Hepatocyte (in vitro differentiated cells): ENCODE data around the gene TNFRSF1A. TPM values are rescaled to one million over a fixed set of nuclear protein-coding genes. Genes with fewer than 3 reads are reported as not detected.
"Not testable (repeated sequence)": the region's sequence is repeated elsewhere in the genome, so short reads cannot be mapped to it uniquely, and the experiment has no call there.

Experiments used
- DNase-seq: peaks from one replicate; pipeline ENCODE4 v3.0.0-alpha.2; 2016; ENCODE audit warnings: low spot score
- H2AFZ ChIP-seq: fragments of 200-600 bp; sonication (generic); 2 replicates; pipeline ENCODE4 v1.6.0; 2016; ENCODE audit warnings: antibody characterized with exemption, mild to moderate bottlenecking
- H3K27ac ChIP-seq: fragments of 200-600 bp; sonication (generic); 2 replicates; pipeline ENCODE4 v1.5.1; 2016; ENCODE audit warnings: mild to moderate bottlenecking
- H3K27me3 ChIP-seq: fragments of 200-600 bp; sonication (generic); 2 replicates; pipeline ENCODE4 v1.6.1; 2016
- H3K36me3 ChIP-seq: fragments of 200-600 bp; sonication (generic); replicated peaks from 2 replicates; pipeline ENCODE4 v1.5.1; 2016; ENCODE audit warnings: low read depth; ENCODE audit not compliant: insufficient read depth
- H3K4me1 ChIP-seq: fragments of 200-600 bp; sonication (generic); 2 replicates; pipeline ENCODE4 v1.5.1; 2016; ENCODE audit warnings: mild to moderate bottlenecking, moderate library complexity; ENCODE audit not compliant: insufficient read depth
- H3K4me2 ChIP-seq: fragments of 200-600 bp; sonication (generic); 2 replicates; pipeline ENCODE4 v1.6.0; 2016
- H3K4me3 ChIP-seq: fragments of 200-600 bp; sonication (generic); 2 replicates; pipeline ENCODE4 v1.5.1; 2016; ENCODE audit warnings: mild to moderate bottlenecking
- H3K79me2 ChIP-seq: fragments of 200-600 bp; sonication (generic); 2 replicates; pipeline ENCODE4 v1.6.0; 2017; ENCODE audit warnings: mild to moderate bottlenecking
- H3K9me2 ChIP-seq: fragments of 200-600 bp; sonication (generic); replicated peaks from 2 replicates; pipeline ENCODE4 v1.6.0; 2017; ENCODE audit warnings: mild to moderate bottlenecking; ENCODE audit not compliant: insufficient read depth
- H3K9me3 ChIP-seq: fragments of 200-600 bp; sonication (generic); 2 replicates; pipeline ENCODE4 v1.5.1; 2016; ENCODE audit warnings: low read depth, mild to moderate bottlenecking
- H4K20me1 ChIP-seq: fragments of 200-600 bp; sonication (generic); 2 replicates; pipeline ENCODE4 v1.6.0; 2016; ENCODE audit warnings: mild to moderate bottlenecking; ENCODE audit not compliant: insufficient read depth, poor library complexity, severe bottlenecking
- EZH2 ChIP-seq: fragments of 200-600 bp; sonication (generic); IDR thresholded peaks from 2 replicates; pipeline ENCODE4 v1.6.1; 2016; ENCODE audit warnings: antibody characterized with exemption, mild to moderate bottlenecking, borderline replicate concordance
- EZH2phosphoT487 ChIP-seq: fragments of 200-600 bp; sonication (generic); IDR thresholded peaks from one replicate; pipeline ENCODE4 v1.6.1; 2018; ENCODE audit warnings: antibody characterized with exemption, mild to moderate bottlenecking, low read depth, moderate library complexity; ENCODE audit not compliant: unreplicated experiment, severe bottlenecking
- WGBS: methylation state at CpG from one replicate; pipeline ENCODE4 v1.1.6; 2016; ENCODE audit warnings: low lambda C conversion rate; ENCODE audit errors: missing lambda C conversion rate; 5-methylcytosine and 5-hydroxymethylcytosine counted together
- polyA plus RNA-seq: library from polyadenylated mRNA; unstranded; fragments of >200 nt; fragmentation: Nextera tagmentation; extraction: Ambion mirVana; gene quantifications from 2 replicates; pipeline ENCODE4 v1.2.1, GENCODE V29; 2016
- total RNA-seq: library from RNA; depleted of rRNA; stranded (reverse); fragments of >200 nt; gene quantifications from 2 replicates; pipeline ENCODE4 v1.2.3, GENCODE V29; 2014
- TF ChIP-seq, protein P1 (sequence below): fragments of 200-600 bp; sonication (generic); IDR thresholded peaks from 2 replicates; pipeline ENCODE4 v1.5.1; 2016; ENCODE audit warnings: antibody characterized with exemption, mild to moderate bottlenecking; ENCODE audit not compliant: poor library complexity

Gene TNFRSF1A
- total and polyA plus RNA-seq, 2 experiments from 2014 or later: 147 to 168 TPM

DNA sequence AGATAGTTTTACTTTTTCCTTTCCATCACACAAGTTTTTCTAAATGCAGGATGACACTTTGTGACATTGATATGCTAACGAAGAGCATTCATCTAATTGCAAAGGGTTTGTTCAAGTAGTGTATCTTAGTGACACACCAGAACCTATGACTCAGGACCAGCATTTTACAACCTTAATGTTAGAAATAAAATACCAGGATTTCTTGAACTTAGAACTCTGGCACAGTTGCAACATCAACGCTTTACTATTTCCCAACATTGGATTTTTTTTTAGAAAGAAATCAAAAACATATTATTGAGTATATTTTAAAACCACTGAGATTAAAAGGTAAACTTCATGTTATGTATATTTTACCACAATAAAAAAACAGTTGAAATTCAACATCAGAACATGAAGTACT is 49.3 kb downstream of the TNFRSF1A start:
- no peaks in the 10 kb centered on the region for H3K9me2 ChIP-seq
- no peak overlapping the region for H3K4me3 ChIP-seq
- H3K27ac ChIP-seq: peak overlapping the region; percentile 98
- H3K4me2 ChIP-seq: no peak overlapping the region
- 59% methylated on average over 2 of the region's 2 CpGs for WGBS
- H3K79me2 ChIP-seq: no peaks in the 10 kb centered on the region
- DNase-seq: no peak
- TF ChIP-seq EZH2phosphoT487 (no peak), EZH2 (no peak)
- TF ChIP-seq, protein P1, sequence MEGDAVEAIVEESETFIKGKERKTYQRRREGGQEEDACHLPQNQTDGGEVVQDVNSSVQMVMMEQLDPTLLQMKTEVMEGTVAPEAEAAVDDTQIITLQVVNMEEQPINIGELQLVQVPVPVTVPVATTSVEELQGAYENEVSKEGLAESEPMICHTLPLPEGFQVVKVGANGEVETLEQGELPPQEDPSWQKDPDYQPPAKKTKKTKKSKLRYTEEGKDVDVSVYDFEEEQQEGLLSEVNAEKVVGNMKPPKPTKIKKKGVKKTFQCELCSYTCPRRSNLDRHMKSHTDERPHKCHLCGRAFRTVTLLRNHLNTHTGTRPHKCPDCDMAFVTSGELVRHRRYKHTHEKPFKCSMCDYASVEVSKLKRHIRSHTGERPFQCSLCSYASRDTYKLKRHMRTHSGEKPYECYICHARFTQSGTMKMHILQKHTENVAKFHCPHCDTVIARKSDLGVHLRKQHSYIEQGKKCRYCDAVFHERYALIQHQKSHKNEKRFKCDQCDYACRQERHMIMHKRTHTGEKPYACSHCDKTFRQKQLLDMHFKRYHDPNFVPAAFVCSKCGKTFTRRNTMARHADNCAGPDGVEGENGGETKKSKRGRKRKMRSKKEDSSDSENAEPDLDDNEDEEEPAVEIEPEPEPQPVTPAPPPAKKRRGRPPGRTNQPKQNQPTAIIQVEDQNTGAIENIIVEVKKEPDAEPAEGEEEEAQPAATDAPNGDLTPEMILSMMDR: no peak
- peaks cover 38% of the 10 kb centered on the region for H3K4me1 ChIP-seq
- no peak overlapping the region for H2AFZ ChIP-seq
- H3K36me3 ChIP-seq: no peaks in the 10 kb centered on the region
- no peaks in the 10 kb centered on the region for H3K27me3 ChIP-seq
- H3K9me3 ChIP-seq: no peaks in the 10 kb centered on the region
- H4K20me1 ChIP-seq: no peaks in the 10 kb centered on the region

DNA sequence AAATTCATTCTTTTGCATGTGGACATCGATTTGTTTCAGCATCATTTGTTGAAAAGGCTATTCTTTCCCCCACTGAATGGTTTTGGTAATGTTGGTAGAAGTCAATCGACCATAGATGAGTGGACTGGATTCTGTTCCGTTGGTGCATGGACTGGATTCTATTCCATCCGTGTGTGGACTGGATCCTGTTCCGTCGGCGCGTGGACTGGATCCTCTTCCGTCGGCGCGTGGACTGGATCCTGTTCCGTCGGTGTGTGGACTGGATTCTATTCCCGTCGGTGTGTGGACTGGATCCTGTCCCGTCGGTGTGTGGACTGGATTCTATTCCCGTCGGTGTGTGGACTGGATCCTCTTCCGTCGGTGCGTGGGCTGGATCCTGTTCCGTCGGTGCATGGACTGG is 52.0 kb downstream of the TNFRSF1A start:
- H3K36me3 ChIP-seq, DNase-seq, H3K9me3 ChIP-seq, H3K27ac ChIP-seq, H3K9me2 ChIP-seq, H3K79me2 ChIP-seq, H3K4me2 ChIP-seq, H3K27me3 ChIP-seq, H2AFZ ChIP-seq, H3K4me3 ChIP-seq, H4K20me1 ChIP-seq: not testable (repeated sequence)
- peaks cover 22% of the 10 kb centered on the region for H3K4me1 ChIP-seq
- over 99% methylated on average over 14 of the region's 25 CpGs for WGBS

DNA sequence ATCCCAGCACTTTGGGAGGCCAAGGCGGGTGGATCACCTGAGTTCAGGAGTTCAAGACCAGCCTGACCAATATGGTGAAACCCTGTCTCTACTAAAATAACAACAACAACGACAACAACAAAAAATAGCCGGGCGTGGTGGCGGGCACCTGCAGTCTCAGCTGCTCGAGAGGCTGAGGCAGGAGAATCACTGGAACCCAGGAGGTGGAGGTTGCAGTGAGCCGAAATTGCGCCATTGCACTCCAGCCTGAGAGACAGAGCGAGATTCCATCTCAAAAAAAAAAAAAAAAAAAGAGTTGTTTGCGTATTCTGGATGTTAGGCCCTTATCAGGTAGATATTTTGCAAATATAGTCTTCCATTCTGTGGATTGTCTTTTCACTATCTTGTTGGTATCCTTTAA is 52.8 kb downstream of the TNFRSF1A start:
- not testable (repeated sequence) for H3K9me3 ChIP-seq, H3K27me3 ChIP-seq, H4K20me1 ChIP-seq, DNase-seq, H3K4me2 ChIP-seq, H3K4me3 ChIP-seq, H3K9me2 ChIP-seq, H2AFZ ChIP-seq, H3K36me3 ChIP-seq, H3K27ac ChIP-seq, H3K79me2 ChIP-seq
- H3K4me1 ChIP-seq: peaks cover 13% of the 10 kb centered on the region
- 96% methylated on average over 10 of the region's 10 CpGs for WGBS

DNA sequence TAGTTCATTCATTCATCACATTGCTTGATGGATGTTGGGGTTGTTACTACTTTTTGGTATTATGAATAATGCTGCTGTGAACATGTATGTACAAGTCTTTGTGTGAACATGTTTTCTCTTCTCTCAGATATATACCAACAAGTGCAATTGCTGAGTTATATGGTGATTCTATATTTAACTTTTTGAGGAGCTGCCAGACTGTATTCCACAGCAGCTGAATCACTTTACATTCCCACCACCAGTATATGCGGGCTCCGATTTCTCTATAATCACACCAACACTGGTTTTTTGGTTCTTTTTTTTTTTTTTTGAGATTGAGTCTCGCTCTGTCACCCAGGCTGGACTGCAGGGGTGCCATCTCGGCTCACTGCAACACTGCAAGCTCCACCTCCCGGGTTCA is 53.6 kb downstream of the TNFRSF1A start:
- TF ChIP-seq EZH2phosphoT487 (no peak), EZH2 (no peak)
- TF ChIP-seq, protein P1: no peak
- H2AFZ ChIP-seq: no peak overlapping the region
- peaks cover 5% of the 10 kb centered on the region for H3K4me1 ChIP-seq
- no peak overlapping the region for H3K27ac ChIP-seq
- H3K4me2 ChIP-seq: no peak overlapping the region
- H3K79me2 ChIP-seq: no peaks in the 10 kb centered on the region
- no peaks in the 10 kb centered on the region for H3K36me3 ChIP-seq
- H3K9me2 ChIP-seq: no peaks in the 10 kb centered on the region
- H3K27me3 ChIP-seq: no peaks in the 10 kb centered on the region
- no peak overlapping the region for H3K4me3 ChIP-seq
- H4K20me1 ChIP-seq: no peaks in the 10 kb centered on the region
- DNase-seq: no peak
- no peaks in the 10 kb centered on the region for H3K9me3 ChIP-seq
- WGBS: 95% methylated on average over 4 of the region's 5 CpGs
